SK-N-SH treated with all-trans-retinoic acid at 6 μM for 48 hours (cell line): ENCODE measurements around the gene SORCS3.

Experiments
- ATAC-seq: fragments of 200-7000 bp; cut with Tn5 transposase; 3 replicates; pipeline ENCODE4 v1.9.1; 2020; ENCODE audit warnings: mild to moderate bottlenecking, moderate library complexity
- ARNTL ChIP-seq: fragments of 450-650 bp; formaldehyde crosslinking; IDR thresholded peaks from 2 replicates; pipeline ENCODE4 v1.5.0; 2020; ENCODE audit warnings: low read depth, mild to moderate bottlenecking, moderate library complexity, borderline replicate concordance
- BACH2 ChIP-seq: fragments of 250-450 bp; sonication (Bioruptor Pico); IDR thresholded peaks from 2 replicates; pipeline ENCODE4 v1.9.0; 2021; ENCODE audit warnings: mild to moderate bottlenecking, borderline replicate concordance
- CREB5 ChIP-seq: fragments of 250-450 bp; sonication (Bioruptor Pico); IDR thresholded peaks from 2 replicates; pipeline ENCODE4 v1.5.1; 2020; ENCODE audit warnings: low read depth, mild to moderate bottlenecking, moderate library complexity
- CSRNP3 ChIP-seq: fragments of 250-450 bp; sonication (Bioruptor Pico); IDR thresholded peaks from 2 replicates; pipeline ENCODE4 v1.5.1; 2021; ENCODE audit warnings: mild to moderate bottlenecking, moderate library complexity
- GLIS3 ChIP-seq: fragments of 250-450 bp; sonication (Bioruptor Pico); IDR thresholded peaks from 2 replicates; pipeline ENCODE4 v1.5.0; 2020; ENCODE audit warnings: mild to moderate bottlenecking, moderate library complexity
- ISL1 ChIP-seq: fragments of 250-450 bp; sonication (Bioruptor Pico); IDR thresholded peaks from 2 replicates; pipeline ENCODE4 v2.1.2; 2022; ENCODE audit warnings: mild to moderate bottlenecking, moderate library complexity
- OSR1 ChIP-seq: fragments of 250-450 bp; sonication (Bioruptor Pico); IDR thresholded peaks from 2 replicates; pipeline ENCODE4 v1.8.0; 2022; ENCODE audit warnings: moderate library complexity, mild to moderate bottlenecking, inconsistent platforms
- PATZ1 ChIP-seq: fragments of 250-450 bp; sonication (Bioruptor Pico); IDR thresholded peaks from 2 replicates; pipeline ENCODE4 v1.8.0; 2020; ENCODE audit warnings: mild to moderate bottlenecking, moderate library complexity, borderline replicate concordance
- PPARA ChIP-seq: fragments of 250-450 bp; sonication (Bioruptor Pico); IDR thresholded peaks from 2 replicates; pipeline ENCODE4 v1.5.0; 2020; ENCODE audit warnings: mild to moderate bottlenecking, borderline replicate concordance
- SNAI2 ChIP-seq: fragments of 250-450 bp; sonication (Bioruptor Pico); IDR thresholded peaks from 2 replicates; pipeline ENCODE4 v1.5.0; 2020; ENCODE audit warnings: mild to moderate bottlenecking, moderate library complexity
- TCF4 ChIP-seq: fragments of 250-450 bp; sonication (Bioruptor Pico); IDR thresholded peaks from 2 replicates; pipeline ENCODE4 v1.8.0; 2021; ENCODE audit warnings: mild to moderate bottlenecking, moderate library complexity, borderline replicate concordance
- TSHZ2 ChIP-seq: fragments of 250-450 bp; sonication (Bioruptor Pico); IDR thresholded peaks from 2 replicates; pipeline ENCODE4 v1.5.0; 2020; ENCODE audit warnings: mild to moderate bottlenecking, moderate library complexity
- ZC3H10 ChIP-seq: fragments of 250-450 bp; sonication (Bioruptor Pico); IDR thresholded peaks from 2 replicates; pipeline ENCODE4 v1.5.1; 2021; ENCODE audit warnings: mild to moderate bottlenecking, moderate library complexity
- ZFP3 ChIP-seq: fragments of 250-450 bp; sonication (Bioruptor Pico); IDR thresholded peaks from 2 replicates; pipeline ENCODE4 v1.5.0; 2020; ENCODE audit warnings: mild to moderate bottlenecking, moderate library complexity
- ZFP30 ChIP-seq: fragments of 450-650 bp; formaldehyde crosslinking; IDR thresholded peaks from 2 replicates; pipeline ENCODE4 v1.5.0; 2022; ENCODE audit warnings: mild to moderate bottlenecking, moderate library complexity
- ZNF565 ChIP-seq: fragments of 450-650 bp; formaldehyde crosslinking; conservative IDR thresholded peaks from 2 replicates; pipeline ENCODE4 v1.5.0; 2020; ENCODE audit warnings: low read depth, mild to moderate bottlenecking, moderate library complexity

The SORCS3 gene

GRCh38 chr10:104641187-104641936 lies at the start of gene SORCS3:
TSS of gene SORCS3 (plus strand) at chr10:104641290.
- ATAC-seq, result no peak; the same call in 2 of the 3 replicates
- TF ChIP-seq SNAI2 (no peak), BACH2 (CRISPR knock-in tag) (no peak), TCF4 (CRISPR knock-in tag) (no peak), ZC3H10 (no peak), ZFP30 (no peak), TSHZ2 (CRISPR knock-in tag) (no peak), CREB5 (CRISPR knock-in tag) (no peak), ZFP3 (CRISPR knock-in tag) (no peak), ARNTL (CRISPR knock-in tag) (no peak)

GRCh38 chr10:104591441-104591840 lies 49.6 kb upstream of the SORCS3 start:
- TF ChIP-seq ZNF565 (CRISPR knock-in tag) (no peak), BACH2 (CRISPR knock-in tag) (no peak), OSR1 (CRISPR knock-in tag) (no peak), PPARA (CRISPR knock-in tag) (no peak), TSHZ2 (CRISPR knock-in tag) (no peak), ZFP3 (CRISPR knock-in tag) (no peak), ISL1 (CRISPR knock-in tag) (no peak), PATZ1 (CRISPR knock-in tag) (no peak), ARNTL (CRISPR knock-in tag) (no peak), GLIS3 (CRISPR knock-in tag) (no peak), SNAI2 (no peak), CSRNP3 (CRISPR knock-in tag) (no peak), ZFP30 (no peak), TCF4 (CRISPR knock-in tag) (no peak)
- ATAC-seq, result no peak

GRCh38 chr10:104601166-104601565 lies 39.9 kb upstream of the SORCS3 start:
- ATAC-seq, result no peak
- no peak for TF ChIP-seq ZC3H10
